Central memory CD4-positive, alpha-beta T cell (primary cell): ENCODE data around the gene FAM107B.
A peak's percentile ranks its signal among the peaks of the same experiment; 100 is the strongest.
"Not testable (repeated sequence)": the region's sequence is repeated elsewhere in the genome, so short reads cannot be mapped to it uniquely, and the experiment has no call there.

Source experiments
- DNase-seq: peaks from one replicate; pipeline ENCODE4 v3.0.0; 2022

The FAM107B gene

GRCh38 chr10:14659626-14660196 lies 115.0 kb downstream of the FAM107B start:
- DNase-seq = peak; percentile 14

GRCh38 chr10:14659137-14659536 lies 115.6 kb downstream of the FAM107B start:
- DNase-seq = not testable (repeated sequence)

GRCh38 chr10:14658331-14659127 lies 116.2 kb downstream of the FAM107B start:
- DNase-seq = no peak

GRCh38 chr10:14656052-14656730 lies 118.5 kb downstream of the FAM107B start:
- no peak for DNase-seq

- DNase-seq = no peak
Measured at GRCh38 chr10:14654821-14655382, 119.8 kb downstream of the FAM107B start.

- DNase-seq = peak; percentile 61
Measured at GRCh38 chr10:14653271-14654161, 121.2 kb downstream of the FAM107B start.

DNA sequence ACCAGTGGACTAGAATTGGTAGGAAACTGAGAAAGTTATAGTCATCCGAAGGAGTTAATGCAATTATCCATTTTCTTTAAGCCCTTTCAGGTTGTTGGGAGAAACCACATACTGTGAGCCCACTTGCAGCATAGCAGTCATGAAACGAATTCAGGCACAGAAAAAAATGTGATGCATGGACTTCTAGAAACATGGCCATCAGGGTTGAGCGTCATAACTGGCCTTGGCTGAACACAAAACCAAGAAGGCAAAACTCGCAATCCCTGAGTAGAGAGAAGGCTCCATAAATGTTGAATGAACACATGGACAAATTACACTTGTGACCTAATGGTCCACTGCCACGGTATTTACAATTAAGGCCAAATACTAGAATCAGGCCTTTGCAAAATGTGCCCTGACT lies 121.9 kb downstream of the FAM107B start:
- DNase-seq = no peak

DNA sequence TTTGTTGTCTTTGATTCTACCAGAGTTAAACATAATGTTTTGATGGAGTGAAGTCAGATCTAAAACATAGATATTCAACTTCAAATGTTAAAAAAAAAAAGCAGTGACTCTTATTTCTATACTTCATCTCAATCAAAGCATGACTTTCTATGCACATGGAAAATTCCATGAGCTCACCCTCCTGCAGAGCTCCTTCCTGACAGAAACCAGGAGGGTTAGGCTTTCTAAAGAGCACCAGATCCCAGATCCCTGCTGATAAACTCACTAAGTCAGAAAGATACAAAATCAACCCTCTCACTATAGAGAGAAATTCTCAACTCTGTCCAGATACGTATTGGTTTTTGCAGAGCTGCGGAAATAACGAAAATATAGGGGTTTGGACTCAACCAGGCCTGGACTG lies 122.6 kb downstream of the FAM107B start:
- DNase-seq = no peak

DNA sequence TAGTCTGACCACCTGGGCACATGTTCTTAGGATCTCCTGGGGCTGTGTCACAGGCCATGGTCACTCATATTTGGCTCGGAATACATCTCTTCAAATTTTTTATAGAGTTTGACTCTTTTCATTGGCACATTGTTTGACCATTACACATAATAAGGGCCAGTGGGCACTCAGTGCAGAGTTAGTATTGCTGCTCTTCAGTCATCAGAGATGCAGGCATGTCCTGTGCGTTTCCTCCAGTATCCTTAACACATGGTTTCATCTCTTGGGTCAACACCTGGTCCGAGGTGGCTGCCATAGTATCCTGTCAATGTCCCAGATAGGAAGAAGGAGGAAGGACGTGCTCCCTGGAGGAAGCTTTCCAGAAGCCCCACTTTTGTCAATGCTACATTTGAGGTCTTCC lies 125.0 kb downstream of the FAM107B start:
- no peak for DNase-seq

GRCh38 chr10:14648946-14649345 lies 125.8 kb downstream of the FAM107B start:
- DNase-seq = no peak

DNA sequence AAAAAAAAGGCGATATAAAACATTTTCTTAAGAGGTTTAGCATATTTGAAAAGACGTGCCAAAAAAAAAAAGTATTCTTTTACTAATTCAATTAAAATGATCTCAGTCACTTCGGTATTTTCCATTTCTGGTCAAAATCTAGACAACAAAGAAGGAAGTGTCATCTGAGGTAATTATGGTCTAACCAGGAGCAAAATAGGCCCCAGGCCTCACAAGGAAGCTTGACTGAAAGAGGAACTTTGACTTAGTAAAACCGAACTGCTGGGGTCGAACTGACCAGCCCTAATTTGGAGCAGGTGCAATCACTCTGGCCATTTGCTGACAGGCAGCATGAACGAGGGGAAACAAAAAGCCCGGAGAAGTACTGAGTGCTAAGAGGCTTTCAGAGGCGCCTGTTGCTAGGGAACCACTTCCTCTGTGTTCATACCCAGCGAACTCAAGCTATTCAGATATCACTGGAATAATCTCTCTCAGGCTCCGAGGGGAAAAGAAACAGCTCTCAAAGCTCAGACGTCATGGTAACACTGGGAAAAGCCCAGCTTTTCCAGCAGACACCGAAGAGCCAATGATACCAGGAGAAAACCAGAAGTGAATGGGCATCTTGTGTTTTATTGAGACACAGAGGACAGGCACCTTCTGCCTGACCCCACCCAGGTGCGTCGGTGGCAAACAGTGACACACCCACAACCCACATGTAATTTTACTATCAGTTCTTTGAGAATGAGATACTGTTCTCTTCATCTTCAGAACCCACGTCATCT lies 126.5 kb downstream of the FAM107B start:
- peak; percentile 89 for DNase-seq

GRCh38 chr10:14645239-14645960 lies 129.3 kb downstream of the FAM107B start:
- peak; percentile 12 for DNase-seq

DNA sequence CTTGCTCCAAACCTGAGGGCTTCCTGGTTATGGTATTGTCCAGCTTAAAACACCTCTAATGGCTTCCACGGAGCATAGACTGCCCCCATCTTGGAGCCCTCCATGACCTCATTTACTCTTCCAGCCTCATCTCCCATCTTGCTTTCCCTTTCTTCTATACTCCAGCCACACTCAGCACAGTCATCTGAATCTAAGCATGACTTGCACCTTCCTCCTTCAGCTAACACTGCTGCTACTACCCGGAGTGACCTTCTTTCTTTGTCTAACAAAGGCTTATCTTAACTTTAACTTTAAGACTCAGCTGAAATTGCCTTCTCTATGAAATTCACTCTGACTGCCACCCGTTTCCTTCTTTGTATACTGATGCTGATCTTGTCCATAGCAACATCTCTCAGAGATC lies 135.1 kb downstream of the FAM107B start:
- no peak for DNase-seq

GRCh38 chr10:14635043-14635710 lies 139.5 kb downstream of the FAM107B start:
- no peak for DNase-seq

- not testable (repeated sequence) for DNase-seq
Measured at GRCh38 chr10:14634572-14634971, 140.1 kb downstream of the FAM107B start.

GRCh38 chr10:14625765-14626525 lies 148.8 kb downstream of the FAM107B start:
- no peak for DNase-seq

DNA sequence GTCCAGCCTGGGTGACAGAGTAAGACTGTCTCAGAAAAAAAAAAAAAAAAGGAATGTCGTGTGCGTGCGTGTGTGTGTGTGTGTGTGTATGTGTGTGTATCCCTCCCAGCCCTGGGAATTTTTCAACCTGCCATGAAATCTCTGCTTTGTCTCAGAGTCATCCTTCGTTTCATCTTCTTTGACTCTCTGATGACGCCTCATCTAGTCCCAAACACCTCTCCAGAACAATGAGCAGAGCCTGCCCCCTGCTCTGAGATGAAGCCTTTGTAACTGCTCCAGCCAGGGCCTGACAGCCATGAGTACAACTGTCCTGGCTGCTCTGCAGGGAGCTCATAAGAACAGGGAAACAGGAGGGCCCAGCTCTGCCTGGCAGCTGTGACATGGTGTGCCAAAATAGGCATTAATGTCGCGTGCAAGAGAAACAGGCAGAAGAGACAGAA lies 149.5 kb downstream of the FAM107B start:
- no peak for DNase-seq

DNA sequence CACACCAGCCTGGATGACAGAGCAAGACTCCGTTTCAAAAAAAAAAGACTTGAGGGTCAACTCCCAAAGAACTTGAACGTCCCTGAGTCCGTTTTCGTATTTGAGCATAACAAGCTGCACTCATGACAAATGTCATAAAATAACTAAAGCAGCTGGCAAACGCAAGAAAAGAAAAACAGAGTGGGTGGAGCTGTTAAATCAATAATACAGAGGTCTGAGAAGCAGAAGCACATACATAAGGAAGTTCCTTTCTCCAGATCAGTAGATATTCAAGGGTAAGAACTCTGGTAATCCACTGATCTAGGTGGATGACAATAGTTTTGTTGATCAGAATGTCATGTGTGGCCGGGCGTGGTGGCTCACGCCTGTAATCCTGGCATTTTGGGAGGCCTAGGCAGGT lies 150.1 kb downstream of the FAM107B start:
- no peak for DNase-seq

DNA sequence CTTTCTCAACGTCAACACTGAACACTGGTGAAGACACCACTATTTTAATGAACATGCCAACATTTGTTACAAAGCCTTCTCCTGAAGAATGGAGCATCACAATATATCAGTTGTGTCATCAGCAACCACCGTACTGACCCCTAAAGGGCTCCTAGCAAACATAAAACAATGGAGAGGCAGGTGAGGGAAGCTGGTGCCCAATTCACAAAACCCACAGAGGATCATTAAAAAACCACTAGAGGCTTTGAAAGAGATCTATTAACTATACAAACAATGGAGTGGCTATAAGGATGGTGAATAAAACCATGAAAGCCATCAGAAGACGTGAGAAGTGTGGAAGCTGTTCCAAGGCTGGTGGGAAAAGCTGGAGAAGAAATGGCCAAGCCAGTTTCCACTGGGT lies 150.8 kb downstream of the FAM107B start:
- no peak for DNase-seq

- DNase-seq = no peak
Measured at GRCh38 chr10:14621037-14621436, 153.7 kb downstream of the FAM107B start.
